Fibroblast of mammary gland (primary cell): ENCODE measurements around the gene RABEP2.
"Not testable (repeated sequence)": the region's sequence is repeated elsewhere in the genome, so short reads cannot be mapped to it uniquely, and the experiment has no call there.

Experiments
- DNase-seq: peaks from one replicate; pipeline ENCODE4 v3.0.0-alpha.2; 2010; ENCODE audit warnings: low read depth
- H3K4me3 ChIP-seq: 2 replicates; pipeline ENCODE4 v1.5.1; 2011; ENCODE audit warnings: low read depth, mild to moderate bottlenecking, low read length, moderate library complexity; ENCODE audit not compliant: control insufficient read depth
- CTCF ChIP-seq: conservative IDR thresholded peaks from 2 replicates; pipeline ENCODE4 v1.5.1; 2011; ENCODE audit warnings: low read depth, low read length, inconsistent platforms; ENCODE audit not compliant: control insufficient read depth, insufficient read depth

RABEP2 gene

DNA sequence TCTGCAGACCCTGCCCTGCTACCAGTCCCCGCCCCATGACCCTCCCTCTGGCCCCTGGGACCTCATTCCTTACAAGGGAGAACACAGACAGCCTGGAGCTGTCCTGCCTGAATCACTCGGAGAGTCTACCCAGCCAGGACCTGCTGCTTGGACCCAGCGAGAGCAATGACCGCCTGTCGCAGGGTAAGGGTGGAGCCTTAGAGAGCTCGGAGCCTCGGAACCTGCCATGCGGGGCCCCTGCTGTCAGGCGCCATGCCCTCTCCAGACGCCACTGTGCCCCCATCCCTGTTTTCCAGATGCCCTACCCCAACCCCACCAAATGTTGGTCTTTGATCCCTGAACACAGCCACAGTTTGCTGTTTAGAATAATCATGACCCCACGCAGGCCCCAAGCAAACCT lies 55.8 kb downstream of the RABEP2 start:
- H3K4me3 ChIP-seq: no peak overlapping the region
- DNase-seq: no peak

GRCh38 chr16:28867646-28868045 lies 57.4 kb downstream of the RABEP2 start:
- H3K4me3 ChIP-seq, DNase-seq: not testable (repeated sequence)

More for the DNA sequence above, 55.8 kb downstream of the RABEP2 start:
- TF ChIP-seq CTCF: no peak

GRCh38 chr16:28867241-28867640 lies 57.8 kb downstream of the RABEP2 start:
- DNase-seq: no peak
- no peak for TF ChIP-seq CTCF
- H3K4me3 ChIP-seq: no peak overlapping the region

DNA sequence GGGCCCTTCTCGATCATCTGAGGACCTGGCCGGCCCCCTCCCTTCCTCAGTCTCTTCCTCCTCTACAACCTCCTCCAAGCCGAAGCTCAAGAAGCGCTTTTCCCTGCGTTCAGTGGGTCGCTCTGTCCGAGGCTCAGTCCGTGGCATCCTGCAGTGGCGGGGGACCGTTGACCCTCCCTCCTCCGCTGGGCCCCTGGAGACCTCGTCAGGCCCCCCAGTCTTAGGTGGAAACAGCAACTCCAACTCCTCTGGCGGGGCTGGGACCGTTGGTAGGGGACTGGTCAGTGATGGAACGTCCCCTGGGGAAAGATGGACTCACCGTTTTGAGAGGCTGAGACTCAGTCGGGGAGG lies 58.6 kb downstream of the RABEP2 start:
- DNase-seq: no peak
- no peak overlapping the region for H3K4me3 ChIP-seq
- TF ChIP-seq CTCF: no peak

- DNase-seq: no peak
- TF ChIP-seq CTCF: no peak
- H3K4me3 ChIP-seq: no peak overlapping the region
These were observed 59.1 kb downstream of the RABEP2 start for GRCh38 chr16:28865722-28866453.

DNA sequence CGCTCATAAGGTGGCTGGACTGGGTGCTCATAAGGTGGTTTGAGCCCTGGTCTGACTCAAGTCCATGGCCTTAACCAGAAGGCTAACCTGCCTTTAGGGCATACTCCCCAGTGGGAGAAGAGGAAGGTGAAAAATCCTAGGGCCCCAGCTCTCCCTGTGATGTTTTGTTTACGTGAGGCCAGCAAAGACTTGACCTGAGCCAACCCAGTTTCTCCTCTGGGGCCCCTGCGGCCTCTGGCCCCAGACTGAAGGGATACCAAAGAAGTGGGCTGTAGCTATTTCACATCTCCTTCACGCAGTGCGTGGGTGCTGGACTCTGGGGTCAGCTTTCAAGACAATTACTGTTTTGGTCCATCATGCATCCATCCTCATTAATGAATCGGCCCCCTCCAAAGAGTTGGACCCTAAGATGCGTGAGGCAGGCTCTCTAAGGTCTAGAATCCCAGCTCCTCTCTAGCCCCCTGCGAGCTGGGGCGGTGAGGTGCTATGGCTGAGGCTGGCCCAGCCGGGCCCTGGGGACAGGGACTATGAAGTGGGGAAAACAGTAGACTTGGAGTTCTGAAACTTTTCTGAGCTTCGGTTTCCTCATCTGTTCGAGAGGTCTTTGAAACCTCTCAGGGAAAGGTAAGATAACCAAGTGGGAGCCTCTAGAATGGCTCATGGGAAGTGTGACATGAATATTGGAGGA lies 59.9 kb downstream of the RABEP2 start:
- no peak for TF ChIP-seq CTCF
- peak overlapping the region; percentile 80 for H3K4me3 ChIP-seq
- no peak for DNase-seq

DNA sequence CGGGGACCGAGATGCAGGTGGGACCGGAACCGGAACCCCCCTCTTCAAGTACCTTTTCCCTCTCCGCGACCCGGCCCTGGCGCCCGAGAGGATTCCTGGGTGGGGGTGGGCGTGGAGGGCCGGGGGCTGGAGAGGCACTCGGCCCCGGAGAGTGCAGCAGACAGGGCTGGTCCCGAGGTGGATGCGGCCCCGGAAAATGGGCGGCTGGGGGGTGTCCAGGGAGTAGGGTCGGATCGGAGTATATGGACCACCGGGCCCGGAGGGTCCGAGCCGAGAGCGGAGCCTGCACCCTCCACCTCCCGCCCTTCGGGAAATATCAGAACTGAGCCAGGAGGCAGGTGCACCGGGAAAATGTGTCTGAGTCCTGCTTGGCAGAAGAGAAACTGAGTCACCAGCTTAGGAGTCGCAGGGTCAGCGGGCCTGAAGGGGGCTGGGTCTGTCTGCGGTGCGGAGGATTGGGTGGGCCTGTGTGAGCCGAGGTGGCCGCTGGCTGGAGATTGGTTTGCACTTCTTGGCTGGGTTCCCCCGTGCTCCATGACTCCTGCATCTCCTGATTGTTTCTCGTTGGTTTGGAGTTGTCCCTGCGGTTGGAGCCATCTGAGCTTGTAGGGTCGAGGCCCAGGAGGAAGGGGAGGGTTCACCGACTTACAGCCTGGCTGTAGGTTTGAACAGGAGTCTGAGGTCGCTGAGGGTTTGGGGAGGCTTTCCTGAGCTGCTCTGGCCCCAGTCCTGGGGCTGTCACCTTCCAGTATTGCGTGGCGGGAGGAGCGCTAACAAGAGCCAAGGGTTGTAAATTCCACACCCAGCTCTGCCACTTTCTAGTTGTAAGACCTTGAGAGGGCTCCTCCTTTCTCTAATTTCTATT lies 60.9 kb downstream of the RABEP2 start:
- DNase-seq: peak; percentile 79
- peak overlapping the region; percentile 80 for H3K4me3 ChIP-seq
- TF ChIP-seq CTCF: no peak
